H9 (cell line): ENCODE measurements around the gene SMCO3. TPM values are rescaled to one million over a fixed set of nuclear protein-coding genes. Genes with fewer than 3 reads are reported as not detected.

Experiments
- DNase-seq: peaks from one replicate; pipeline ENCODE4 v3.0.0-alpha.2; 2017
- H2AFZ ChIP-seq: one replicate; pipeline ENCODE4 v1.6.1; 2013; ENCODE audit warnings: mild to moderate bottlenecking, low read length, control low read depth, moderate library complexity
- H2AK5ac ChIP-seq: 2 replicates; pipeline ENCODE4 v1.6.1; 2013; ENCODE audit warnings: low read length, control low read depth, mixed read lengths; ENCODE audit not compliant: insufficient read length
- H2BK120ac ChIP-seq: one replicate; pipeline ENCODE4 v1.6.1; 2013; ENCODE audit warnings: low read depth, mild to moderate bottlenecking, low read length, control low read depth, inconsistent platforms; ENCODE audit not compliant: poor library complexity, severe bottlenecking
- H2BK12ac ChIP-seq: 2 replicates; pipeline ENCODE4 v1.6.1; 2013; ENCODE audit warnings: low read length, control low read depth, mixed read lengths, low read depth; ENCODE audit not compliant: insufficient read length
- H2BK15ac ChIP-seq: 2 replicates; pipeline ENCODE4 v1.6.1; 2013; ENCODE audit warnings: low read depth, low read length, control low read depth
- H2BK20ac ChIP-seq: one replicate; pipeline ENCODE4 v1.6.1; 2013; ENCODE audit warnings: low read depth, mild to moderate bottlenecking, low read length, control low read depth, inconsistent platforms; ENCODE audit not compliant: poor library complexity, severe bottlenecking
- H2BK5ac ChIP-seq: 2 replicates; pipeline ENCODE4 v1.6.1; 2013; ENCODE audit warnings: low read length, control low read depth, mixed read lengths; ENCODE audit not compliant: insufficient read length
- H3K14ac ChIP-seq: 2 replicates; pipeline ENCODE4 v1.6.1; 2013; ENCODE audit warnings: low read length, control low read depth; ENCODE audit not compliant: insufficient read depth
- H3K18ac ChIP-seq: 2 replicates; pipeline ENCODE4 v1.6.1; 2013; ENCODE audit warnings: low read depth, mild to moderate bottlenecking, mixed read lengths, low read length, control low read depth; ENCODE audit not compliant: insufficient read length
- H3K23ac ChIP-seq: 2 replicates; pipeline ENCODE4 v1.6.1; 2013; ENCODE audit warnings: low read length, control low read depth, mixed read lengths, low read depth; ENCODE audit not compliant: insufficient read length
- H3K23me2 ChIP-seq: 2 replicates; pipeline ENCODE4 v1.6.1; 2013; ENCODE audit warnings: low read depth, mild to moderate bottlenecking, mixed read lengths, low read length, control low read depth; ENCODE audit not compliant: insufficient read length, poor library complexity, severe bottlenecking
- H3K27ac ChIP-seq: 2 replicates; pipeline ENCODE4 v1.5.1; 2013; ENCODE audit warnings: low read length, control low read depth, mixed read lengths, low read depth; ENCODE audit not compliant: insufficient read length
- H3K27me3 ChIP-seq: 2 replicates; pipeline ENCODE4 v1.6.1; 2013; ENCODE audit warnings: low read length, control low read depth, inconsistent platforms; ENCODE audit not compliant: insufficient read depth
- H3K4ac ChIP-seq: 2 replicates; pipeline ENCODE4 v1.6.1; 2013; ENCODE audit warnings: low read depth, mild to moderate bottlenecking, control low read depth, inconsistent platforms, low read length, moderate library complexity
- H3K4me1 ChIP-seq: 2 replicates; pipeline ENCODE4 v1.6.1; 2013; ENCODE audit warnings: low read length, control low read depth, inconsistent platforms; ENCODE audit not compliant: insufficient read depth
- H3K4me2 ChIP-seq: 2 replicates; pipeline ENCODE4 v1.6.1; 2013; ENCODE audit warnings: low read length, control low read depth, mixed read lengths; ENCODE audit not compliant: insufficient read length, insufficient read depth
- H3K56ac ChIP-seq: 2 replicates; pipeline ENCODE4 v1.6.1; 2013; ENCODE audit warnings: low read depth, mild to moderate bottlenecking, mixed read lengths, low read length, control low read depth; ENCODE audit not compliant: insufficient read length
- H3K79me1 ChIP-seq: 2 replicates; pipeline ENCODE4 v1.6.1; 2013; ENCODE audit warnings: low read depth, mild to moderate bottlenecking, moderate library complexity, low read length, control low read depth, inconsistent platforms; ENCODE audit not compliant: insufficient read depth, poor library complexity, severe bottlenecking
- H3K79me2 ChIP-seq: 2 replicates; pipeline ENCODE4 v1.6.1; 2013; ENCODE audit warnings: low read length, control low read depth, inconsistent platforms; ENCODE audit not compliant: insufficient read depth
- H3K9ac ChIP-seq: 2 replicates; pipeline ENCODE4 v1.6.1; 2013; ENCODE audit warnings: low read length, control low read depth, mixed read lengths; ENCODE audit not compliant: insufficient read length; ENCODE audit errors: extremely low read depth
- H3K9me3 ChIP-seq: one replicate; pipeline ENCODE4 v1.6.1; 2013; ENCODE audit warnings: low read depth, low read length, inconsistent platforms; ENCODE audit not compliant: control insufficient read depth
- H3T11ph ChIP-seq: one replicate; pipeline ENCODE4 v1.6.1; 2013; ENCODE audit warnings: mild to moderate bottlenecking, low read length, control low read depth, inconsistent platforms
- H4K20me1 ChIP-seq: one replicate; pipeline ENCODE4 v1.6.1; 2013; ENCODE audit not compliant: control insufficient read depth, insufficient read length, insufficient read depth
- H4K5ac ChIP-seq: 2 replicates; pipeline ENCODE4 v1.6.1; 2013; ENCODE audit warnings: low read depth, mild to moderate bottlenecking, mixed read lengths, low read length, control low read depth; ENCODE audit not compliant: insufficient read length
- H4K8ac ChIP-seq: replicated peaks from 2 replicates; pipeline ENCODE4 v1.6.1; 2013; ENCODE audit warnings: low read length, control low read depth, mixed read lengths, low read depth; ENCODE audit not compliant: insufficient read length
- H4K91ac ChIP-seq: 2 replicates; pipeline ENCODE4 v1.6.1; 2013; ENCODE audit warnings: low read depth, mild to moderate bottlenecking, moderate library complexity, mixed read lengths, low read length, control low read depth; ENCODE audit not compliant: insufficient read length
- H3K27ac Mint-ChIP-seq, 3 experiments: 2 replicates in 2 of 3; 3 replicates in 1 of 3; pipeline ENCODE4 v1.8.0; 2020 to 2021; ENCODE audit warnings: mixed read lengths in 3 of 3, mild to moderate bottlenecking in 1 of 3, moderate library complexity in 1 of 3
- H3K27me3 Mint-ChIP-seq: 2 replicates; pipeline ENCODE4 v1.8.0; 2021; ENCODE audit warnings: low read depth, mild to moderate bottlenecking, moderate library complexity, mixed read lengths
- H3K36me3 Mint-ChIP-seq, 3 experiments: 2 replicates in 2 of 3; 3 replicates in 1 of 3; pipeline ENCODE4 v1.8.0; 2020 to 2021; ENCODE audit warnings: low read depth in 3 of 3, mixed read lengths in 3 of 3; ENCODE audit not compliant: insufficient read depth in 1 of 3
- H3K4me1 Mint-ChIP-seq, 2 experiments: 2 replicates each; pipeline ENCODE4 v1.8.0; 2020; ENCODE audit warnings: mixed read lengths in 2 of 2
- H3K4me3 Mint-ChIP-seq, 2 experiments: 2 replicates in 1 of 2; 3 replicates in 1 of 2; pipeline ENCODE4 v1.8.0; 2020 to 2021; ENCODE audit warnings: mild to moderate bottlenecking in 2 of 2, mixed read lengths in 2 of 2, moderate library complexity in 1 of 2
- H3K9me3 Mint-ChIP-seq, 2 experiments: 2 replicates in 1 of 2; 3 replicates in 1 of 2; pipeline ENCODE4 v1.8.0; 2020; ENCODE audit warnings: mild to moderate bottlenecking in 2 of 2, mixed read lengths in 2 of 2, moderate library complexity in 1 of 2
- WGBS: extraction: QIAGEN DNeasy Blood & Tissue Kit; methylation state at CpG from one replicate; pipeline ENCODE4 v1.1.7; 2013; ENCODE audit warnings: missing lambda C conversion rate, low lambda C conversion rate, mixed read lengths; ENCODE audit not compliant: insufficient read length; ENCODE audit errors: extremely low coverage; 5-methylcytosine and 5-hydroxymethylcytosine counted together
- total RNA-seq: library from RNA; stranded (reverse); gene quantifications from 2 replicates; pipeline ENCODE4 v1.2.1, GENCODE V29; 2021
- TF ChIP-seq, protein P1 (sequence below): fragments of 200-600 bp; sonication (generic); conservative IDR thresholded peaks from 3 replicates; pipeline ENCODE4 v1.8.0; 2021; ENCODE audit warnings: antibody characterized with exemption, mild to moderate bottlenecking

SMCO3 gene
- total RNA-seq, 1 experiment from 2014 or later = not detected

- H4K5ac ChIP-seq = no peak overlapping the region
- H3K9me3 ChIP-seq = no peaks in the 10 kb centered on the region
- no peak overlapping the region for H3K27ac ChIP-seq
- H3K56ac ChIP-seq = no peak overlapping the region
- no peak overlapping the region for H3K4me3 Mint-ChIP-seq
- no peaks in the 10 kb centered on the region for H3K9me3 Mint-ChIP-seq
- no peaks in the 10 kb centered on the region for H3K27me3 Mint-ChIP-seq
- no peak overlapping the region for H2AFZ ChIP-seq
- no peak overlapping the region for H3K4me2 ChIP-seq
- H3K79me2 ChIP-seq = no peaks in the 10 kb centered on the region
- H2BK120ac ChIP-seq = no peak overlapping the region
- DNase-seq = no peak
- H3K27me3 ChIP-seq = no peaks in the 10 kb centered on the region
- no peak overlapping the region for H3K9ac ChIP-seq
- H2BK12ac ChIP-seq = no peak overlapping the region
- no peaks in the 10 kb centered on the region for H3K36me3 Mint-ChIP-seq
- H3K79me1 ChIP-seq = no peaks in the 10 kb centered on the region
- H3T11ph ChIP-seq = no peak overlapping the region
- no peaks in the 10 kb centered on the region for H3K4me1 ChIP-seq
- no peaks in the 10 kb centered on the region for H4K20me1 ChIP-seq
- no peak overlapping the region for H4K91ac ChIP-seq
- H3K23me2 ChIP-seq = no peaks in the 10 kb centered on the region
- H3K14ac ChIP-seq = no peak overlapping the region
- no peak overlapping the region for H3K18ac ChIP-seq
- no peak overlapping the region for H4K8ac ChIP-seq
- no peak overlapping the region for H2AK5ac ChIP-seq
- no peak overlapping the region for H2BK20ac ChIP-seq
- H2BK15ac ChIP-seq = no peak overlapping the region
- TF ChIP-seq, protein P1, sequence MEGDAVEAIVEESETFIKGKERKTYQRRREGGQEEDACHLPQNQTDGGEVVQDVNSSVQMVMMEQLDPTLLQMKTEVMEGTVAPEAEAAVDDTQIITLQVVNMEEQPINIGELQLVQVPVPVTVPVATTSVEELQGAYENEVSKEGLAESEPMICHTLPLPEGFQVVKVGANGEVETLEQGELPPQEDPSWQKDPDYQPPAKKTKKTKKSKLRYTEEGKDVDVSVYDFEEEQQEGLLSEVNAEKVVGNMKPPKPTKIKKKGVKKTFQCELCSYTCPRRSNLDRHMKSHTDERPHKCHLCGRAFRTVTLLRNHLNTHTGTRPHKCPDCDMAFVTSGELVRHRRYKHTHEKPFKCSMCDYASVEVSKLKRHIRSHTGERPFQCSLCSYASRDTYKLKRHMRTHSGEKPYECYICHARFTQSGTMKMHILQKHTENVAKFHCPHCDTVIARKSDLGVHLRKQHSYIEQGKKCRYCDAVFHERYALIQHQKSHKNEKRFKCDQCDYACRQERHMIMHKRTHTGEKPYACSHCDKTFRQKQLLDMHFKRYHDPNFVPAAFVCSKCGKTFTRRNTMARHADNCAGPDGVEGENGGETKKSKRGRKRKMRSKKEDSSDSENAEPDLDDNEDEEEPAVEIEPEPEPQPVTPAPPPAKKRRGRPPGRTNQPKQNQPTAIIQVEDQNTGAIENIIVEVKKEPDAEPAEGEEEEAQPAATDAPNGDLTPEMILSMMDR = no peak
- H3K27ac Mint-ChIP-seq = no peak overlapping the region
- no peak overlapping the region for H3K4ac ChIP-seq
- WGBS = no CpG with 5 or more reads among the region's 2 CpGs
- no peaks in the 10 kb centered on the region for H3K4me1 Mint-ChIP-seq
- no peak overlapping the region for H2BK5ac ChIP-seq
- H3K23ac ChIP-seq = no peak overlapping the region
Measured at GRCh38 chr12:14811486-14811885, 2.5 kb downstream of the SMCO3 start.
